ENCODE results near the gene TSPAN17. TPM values are rescaled to one million over a fixed set of nuclear protein-coding genes. Genes with fewer than 3 reads are reported as not detected.

The TSPAN17 gene
- total and polyA plus RNA-seq, 12 donors: 25.8 to 106 (median 52.8) TPM

GRCh38 chr5:176678584-176678983 is 31.3 kb downstream of the TSPAN17 start:
- Histone ChIP-seq H3K27ac (no peak overlapping the region), H3K27me3 (peaks cover 19% of the 10 kb centered on the region), H3K9me3 (replicated peaks in 1 of 3) (no peaks in the 10 kb centered on the region), H3K36me3 (replicated peaks in 1 of 2) (no peaks in the 10 kb centered on the region), H3K4me3 (no peak overlapping the region), H3K4me1 (replicated peaks in 1 of 2) (no peaks in the 10 kb centered on the region)
- intact Hi-C loops (cut with DNase I): no loop called here
- TF ChIP-seq CTCF (IDR thresholded peaks at IDR 0.05): no peak
- no peak for TF ChIP-seq POLR2A (IDR thresholded peaks at IDR 0.05)
- 76 to 88% (median 85%) methylated on average over 5 of the region's 5 CpGs for WGBS, 4 donors
- no peak for DNase-seq

GRCh38 chr5:176679365-176680225 is 32.3 kb downstream of the TSPAN17 start:
- peaks cover 15% of the 10 kb centered on the region for H3K27me3 ChIP-seq
- H3K27ac ChIP-seq: no peak overlapping the region
- H3K4me3 ChIP-seq: no peak overlapping the region
- 41 to 70% (median 47%) methylated on average over 6 to 31 of the region's 31 CpGs for WGBS, 4 donors
- no peaks in the 10 kb centered on the region for H3K36me3 ChIP-seq (replicated peaks in 1 of 2)
- TF ChIP-seq CTCF (IDR thresholded peaks at IDR 0.05): no peak
- no peak for TF ChIP-seq POLR2A (IDR thresholded peaks at IDR 0.05)
- no peak for DNase-seq
- H3K4me1 ChIP-seq (replicated peaks in 1 of 2): no peaks in the 10 kb centered on the region
- no peaks in the 10 kb centered on the region for H3K9me3 ChIP-seq (replicated peaks in 1 of 3)
- intact Hi-C loops (cut with DNase I): no loop called here

GRCh38 chr5:176680226-176680563 is 32.9 kb downstream of the TSPAN17 start:
- WGBS, 4 donors: 21 to 43% (median 32%) methylated on average over 4 to 33 of the region's 33 CpGs; no CpG with 5 or more reads in 1 of the 4 donors
- Histone ChIP-seq H3K9me3 (replicated peaks in 1 of 3) (no peaks in the 10 kb centered on the region), H3K27me3 (peaks cover 15% of the 10 kb centered on the region), H3K4me3 (no peak overlapping the region), H3K36me3 (replicated peaks in 1 of 2) (no peaks in the 10 kb centered on the region), H3K27ac (no peak overlapping the region), H3K4me1 (replicated peaks in 1 of 2) (no peaks in the 10 kb centered on the region)
- TF ChIP-seq POLR2A (IDR thresholded peaks at IDR 0.05) (no peak), CTCF (IDR thresholded peaks at IDR 0.05) (no peak)
- DNase-seq: no peak
- intact Hi-C loops (cut with DNase I): no loop called here

GRCh38 chr5:176682016-176682531 is 34.8 kb downstream of the TSPAN17 start:
- H3K27me3 ChIP-seq: peaks cover 15% of the 10 kb centered on the region
- H3K9me3 ChIP-seq (replicated peaks in 1 of 3): no peaks in the 10 kb centered on the region
- H3K4me3 ChIP-seq: no peak overlapping the region
- no peaks in the 10 kb centered on the region for H3K36me3 ChIP-seq (replicated peaks in 1 of 2)
- WGBS, 4 donors: 62 to 77% (median 76%) methylated on average over 6 of the region's 6 CpGs
- intact Hi-C loops (cut with DNase I): no loop called here
- TF ChIP-seq POLR2A (IDR thresholded peaks at IDR 0.05) (no peak), CTCF (IDR thresholded peaks at IDR 0.05) (no peak)
- H3K27ac ChIP-seq: no peak overlapping the region
- no peaks in the 10 kb centered on the region for H3K4me1 ChIP-seq (replicated peaks in 1 of 2)
- no peak for DNase-seq
